GM12891 (cell line): ENCODE measurements around the gene MSANTD3.

Experiments used
- PAX5 ChIP-seq: IDR thresholded peaks from 2 replicates; pipeline ENCODE4 v1.6.1; 2011; ENCODE audit warnings: low read length, moderate library complexity, mild to moderate bottlenecking; ENCODE audit not compliant: insufficient read depth, severe bottlenecking
- POLR2A ChIP-seq: IDR thresholded peaks from 2 replicates; pipeline ENCODE4 v1.6.1; 2011; ENCODE audit warnings: low read depth, low read length, control low read depth
- POLR2AphosphoS5 ChIP-seq: IDR thresholded peaks from 2 replicates; pipeline ENCODE4 v1.6.1; 2011; ENCODE audit warnings: low read depth, low read length, control low read depth
- POU2F2 ChIP-seq: IDR thresholded peaks from 2 replicates; pipeline ENCODE4 v1.6.1; 2011; ENCODE audit warnings: low read depth, mild to moderate bottlenecking, control low read depth, low read length, moderate library complexity
- SPI1 ChIP-seq: IDR thresholded peaks from 2 replicates; pipeline ENCODE4 v1.6.1; 2011; ENCODE audit warnings: low read depth, low read length, control low read depth
- TAF1 ChIP-seq: IDR thresholded peaks from 2 replicates; pipeline ENCODE4 v1.6.1; 2011; ENCODE audit warnings: low read depth, low read length, control low read depth

GRCh38 chr9:100426530-100427365, at the start of gene MSANTD3:
- TF ChIP-seq POLR2A (no peak), TAF1 (0 out of 2 replicates have a peak, but pooled peaks have one; percentile 10), POLR2AphosphoS5 (no peak), POU2F2 (peak; percentile 34; the same call in 1 of the 2 replicates), SPI1 (no peak), PAX5 (no peak)
